H1 (cell line): Measurements from ENCODE around the gene TMEM150B. TPM values are rescaled to one million over a fixed set of nuclear protein-coding genes. Genes with fewer than 3 reads are reported as not detected.

Source experiments
- CTCF ChIA-PET: fragments of 300-600 bp; sonication (Branson Sonifier 250); formaldehyde crosslinking; loops from one replicate; lab custom pipeline; 2021; ENCODE audit not compliant: partially characterized antibody; lab: Charles Lee
- POLR2A ChIA-PET: fragments of 300-600 bp; sonication (Branson Sonifier 250); formaldehyde crosslinking; loops from one replicate; lab custom pipeline; 2021; ENCODE audit warnings: inconsistent platforms; ENCODE audit not compliant: partially characterized antibody; lab: Charles Lee
- DNase-seq, 2 experiments: peaks; one replicate each; pipeline versions ENCODE4 v3.0.0 to v3.0.0-alpha.2; 2010 to 2022; ENCODE audit warnings: low spot score in 2 of 2, low read depth in 1 of 2, mixed read lengths in 1 of 2
- FAIRE-seq: peaks from 2 replicates; lab custom pipeline; 2011; peaks lifted over from hg19 to GRCh38; lab: Jason Lieb, UNC
- H2AFZ ChIP-seq: 2 replicates; pipeline ENCODE4 v1.8.1; 2012; ENCODE audit warnings: low read length, inconsistent platforms
- H2AK5ac ChIP-seq: 2 replicates; pipeline ENCODE4 v1.6.1; 2013; ENCODE audit warnings: low read depth, low read length
- H2BK120ac ChIP-seq: replicated peaks from 2 replicates; pipeline ENCODE3; 2013; ENCODE audit warnings: low read depth, low read length, inconsistent platforms
- H2BK12ac ChIP-seq: 2 replicates; pipeline ENCODE4 v1.6.1; 2013; ENCODE audit warnings: low read depth, low read length
- H2BK15ac ChIP-seq: 2 replicates; pipeline ENCODE4 v1.6.1; 2013; ENCODE audit warnings: low read length
- H2BK20ac ChIP-seq: 2 replicates; pipeline ENCODE4 v1.6.1; 2013; ENCODE audit warnings: low read length
- H2BK5ac ChIP-seq: 2 replicates; pipeline ENCODE4 v1.6.1; 2013; ENCODE audit warnings: low read depth, low read length
- H3K14ac ChIP-seq: 2 replicates; pipeline ENCODE4 v1.6.1; 2013; ENCODE audit warnings: inconsistent platforms; ENCODE audit not compliant: insufficient read length
- H3K18ac ChIP-seq: 2 replicates; pipeline ENCODE4 v1.6.1; 2013; ENCODE audit warnings: low read length; ENCODE audit errors: extremely low read depth
- H3K23ac ChIP-seq: 2 replicates; pipeline ENCODE4 v1.6.1; 2013; ENCODE audit warnings: inconsistent platforms; ENCODE audit not compliant: insufficient read length
- H3K23me2 ChIP-seq: 2 replicates; pipeline ENCODE4 v1.6.1; 2013; ENCODE audit warnings: low read depth, low read length
- H3K27ac ChIP-seq: 2 replicates; pipeline ENCODE4 v1.6.1; 2011; ENCODE audit warnings: low read depth, low read length, inconsistent platforms
- H3K27me3 ChIP-seq, 4 experiments: replicated peaks in 1 of 4; 1 replicate in 1 of 4; 2 replicates in 3 of 4; pipeline versions ENCODE4 v1.6.1 to v1.8.1; 2011 to 2013; ENCODE audit warnings: low read length in 3 of 4, mild to moderate bottlenecking in 3 of 4, inconsistent platforms in 2 of 4, mixed read lengths in 2 of 4, moderate library complexity in 1 of 4; ENCODE audit not compliant: control insufficient read depth in 3 of 4, insufficient read depth in 3 of 4; ENCODE audit errors: extremely low read depth in 1 of 4
- H3K36me3 ChIP-seq, 4 experiments: 2 replicates each; pipeline versions ENCODE4 v1.6.1 to v1.8.1; 2011 to 2013; ENCODE audit warnings: mild to moderate bottlenecking in 4 of 4, low read length in 3 of 4, moderate library complexity in 2 of 4, control low read depth in 1 of 4, inconsistent platforms in 1 of 4; ENCODE audit not compliant: insufficient read depth in 4 of 4, control insufficient read depth in 2 of 4
- H3K4ac ChIP-seq: replicated peaks from 2 replicates; pipeline ENCODE3; 2013; ENCODE audit warnings: low read length, low read depth, mixed read lengths, inconsistent platforms; ENCODE audit not compliant: insufficient read length
- H3K4me1 ChIP-seq, 4 experiments: replicated peaks in 1 of 4; 1 replicate in 1 of 4; 2 replicates in 3 of 4; pipeline versions ENCODE4 v1.6.1 to v1.8.1; 2011 to 2013; ENCODE audit warnings: low read length in 3 of 4, inconsistent platforms in 2 of 4, mixed read lengths in 1 of 4; ENCODE audit not compliant: insufficient read depth in 4 of 4, control insufficient read depth in 3 of 4
- H3K4me2 ChIP-seq, 2 experiments: 2 replicates each; pipeline versions ENCODE4 v1.6.1 to v1.8.1; 2011 to 2013; ENCODE audit warnings: low read depth in 2 of 2, low read length in 2 of 2, control low read depth in 1 of 2, inconsistent platforms in 1 of 2, mild to moderate bottlenecking in 1 of 2; ENCODE audit not compliant: insufficient read depth in 1 of 2
- H3K4me3 ChIP-seq, 4 experiments: fragments of 200-600, 300-600 bp in 1 of 4; sonication (generic), shearing (Covaris generic), sonication (Bioruptor Twin) in 1 of 4; 2 replicates each; pipeline versions ENCODE4 v1.5.1 to v1.8.1; 2011 to 2016; ENCODE audit warnings: low read length in 4 of 4, low read depth in 3 of 4, control low read depth in 2 of 4, inconsistent platforms in 2 of 4, mild to moderate bottlenecking in 2 of 4, mixed read lengths in 1 of 4, moderate library complexity in 1 of 4; ENCODE audit not compliant: insufficient read depth in 2 of 4; ENCODE audit errors: extremely low read depth in 1 of 4
- H3K56ac ChIP-seq: replicated peaks from 2 replicates; pipeline ENCODE3; 2013; ENCODE audit warnings: low read depth, mild to moderate bottlenecking, mixed read lengths, low read length, inconsistent platforms; ENCODE audit not compliant: insufficient read length
- H3K79me1 ChIP-seq: 2 replicates; pipeline ENCODE4 v1.6.1; 2013; ENCODE audit warnings: low read depth, low read length, control low read depth
- H3K79me2 ChIP-seq, 2 experiments: 2 replicates each; pipeline versions ENCODE4 v1.6.1 to v1.8.1; 2012 to 2013; ENCODE audit warnings: low read length in 2 of 2, mild to moderate bottlenecking in 2 of 2, inconsistent platforms in 1 of 2; ENCODE audit not compliant: insufficient read depth in 2 of 2, control insufficient read depth in 1 of 2
- H3K9ac ChIP-seq, 4 experiments: replicated peaks in 1 of 4; 1 replicate in 1 of 4; 2 replicates in 3 of 4; pipeline versions ENCODE4 v1.6.1 to v1.8.1; 2011 to 2013; ENCODE audit warnings: low read depth in 3 of 4, low read length in 3 of 4, control low read depth in 2 of 4, mild to moderate bottlenecking in 2 of 4, moderate library complexity in 2 of 4, inconsistent platforms in 1 of 4; ENCODE audit errors: extremely low read depth in 1 of 4
- H3K9me3 ChIP-seq, 2 experiments: 2 replicates each; pipeline versions ENCODE4 v1.6.1 to v1.8.1; 2012 to 2013; ENCODE audit warnings: mild to moderate bottlenecking in 2 of 2, moderate library complexity in 2 of 2, control low read depth in 1 of 2, inconsistent platforms in 1 of 2, low read depth in 1 of 2, low read length in 1 of 2, mixed read lengths in 1 of 2; ENCODE audit not compliant: insufficient read depth in 2 of 2
- H4K20me1 ChIP-seq, 2 experiments: replicated peaks in 1 of 2; 2 replicates each; pipeline versions ENCODE3 to v1.8.1; 2011 to 2013; ENCODE audit warnings: inconsistent platforms in 2 of 2, low read length in 2 of 2, mild to moderate bottlenecking in 1 of 2; ENCODE audit not compliant: insufficient read depth in 2 of 2, control insufficient read depth in 1 of 2
- H4K5ac ChIP-seq: 2 replicates; pipeline ENCODE4 v1.6.1; 2013; ENCODE audit warnings: low read length, low read depth, mixed read lengths, inconsistent platforms; ENCODE audit not compliant: insufficient read length
- H4K8ac ChIP-seq: 2 replicates; pipeline ENCODE4 v1.8.0; 2013; ENCODE audit warnings: mild to moderate bottlenecking, moderate library complexity, low read length, inconsistent platforms; ENCODE audit not compliant: insufficient read depth; ENCODE audit errors: extremely low read depth
- H4K91ac ChIP-seq: replicated peaks from 2 replicates; pipeline ENCODE3; 2013; ENCODE audit warnings: low read length, mixed read lengths, inconsistent platforms; ENCODE audit not compliant: insufficient read length
- ATF3 ChIP-seq: IDR thresholded peaks from 2 replicates; pipeline ENCODE4 v1.6.1; 2011; ENCODE audit warnings: low read depth, mild to moderate bottlenecking, low read length; ENCODE audit not compliant: insufficient read depth
- BRCA1 ChIP-seq: IDR thresholded peaks from 2 replicates; pipeline ENCODE4 v1.6.1; 2012; ENCODE audit warnings: low read depth, low read length, improper control_type of control experiment
- CTBP2 ChIP-seq: IDR thresholded peaks from 2 replicates; pipeline ENCODE4 v1.7.0; 2011; ENCODE audit warnings: borderline replicate concordance, mild to moderate bottlenecking, moderate library complexity, mixed read lengths, low read length; ENCODE audit not compliant: insufficient read depth, insufficient read length
- EZH2 ChIP-seq: fragments of 200-600 bp; sonication (generic); IDR thresholded peaks from 2 replicates; pipeline ENCODE4 v1.7.1; 2012; ENCODE audit warnings: low read depth, mild to moderate bottlenecking, moderate library complexity, low read length, inconsistent platforms; ENCODE audit not compliant: severe bottlenecking
- JUND ChIP-seq: IDR thresholded peaks from 2 replicates; pipeline ENCODE4 v1.6.1; 2011; ENCODE audit warnings: mild to moderate bottlenecking, improper control_type of control experiment, low read length
- RBBP5 ChIP-seq: IDR thresholded peaks from 2 replicates; pipeline ENCODE4 v1.7.1; 2012; ENCODE audit warnings: low read depth, mild to moderate bottlenecking, inconsistent platforms, low read length, moderate library complexity, borderline replicate concordance
- SP2 ChIP-seq: IDR thresholded peaks from 2 replicates; pipeline ENCODE4 v1.6.1; 2012; ENCODE audit warnings: mild to moderate bottlenecking, low read length, inconsistent platforms
- SP4 ChIP-seq: IDR thresholded peaks from 2 replicates; pipeline ENCODE4 v1.6.1; 2012; ENCODE audit warnings: low read length, inconsistent platforms
- TCF12 ChIP-seq: IDR thresholded peaks from 2 replicates; pipeline ENCODE4 v1.6.1; 2011; ENCODE audit warnings: low read depth, mild to moderate bottlenecking, low read length
- WGBS, 2 experiments: shearing (Covaris generic) in 1 of 2; methylation state at CpG; one replicate each; pipeline versions ENCODE4 v1.1.6 to v1.1.7; 2013 to 2015; ENCODE audit warnings: low lambda C conversion rate in 2 of 2, mixed read lengths in 2 of 2, inconsistent platforms in 1 of 2, low coverage in 1 of 2, missing lambda C conversion rate in 1 of 2; ENCODE audit not compliant: insufficient replicate concordance in 2 of 2, insufficient coverage in 1 of 2, insufficient read length in 1 of 2; ENCODE audit errors: extremely low coverage in 1 of 2, missing lambda C conversion rate in 1 of 2; 5-methylcytosine and 5-hydroxymethylcytosine counted together
- polyA plus RNA-seq, 7 experiments: library from polyadenylated mRNA; depleted of rRNA in 3 of 7; stranded (reverse) in 5 of 7; unstranded in 2 of 7; fragments of >200 nt in 5 of 7; fragments of 200-250 nt in 2 of 7; gene quantifications; 1 replicate in 5 of 7; 2 replicates in 1 of 7; 4 replicates in 1 of 7; pipeline versions ENCODE4 v1.2.1 to v1.2.3, GENCODE V29; 2011 to 2013; ENCODE audit warnings: missing spikeins in 2 of 7, mixed read lengths in 2 of 7
- total RNA-seq: library from RNA; stranded (reverse); fragmentation: NEBNext Ultra II Directional; extraction: Animal tissue kit (Norgen Biotek cat#: 25700); gene quantifications from 2 replicates; pipeline ENCODE4 v1.2.1, GENCODE V29; 2021

Gene TMEM150B
- total and polyA plus RNA-seq, 2 of the 8 experiments (the other 6 are each of a cell fraction or from before 2014, with no cell fraction given) = 0.41 to 0.91 TPM

- Histone ChIP-seq H2BK15ac (no peak overlapping the region), H3K4me1 (peaks cover 3 to 13% (median 4%) of the 10 kb centered on the region in 4 experiments), H2BK120ac (no peak overlapping the region), H3K27me3 (no peaks in the 10 kb centered on the region), H3K9ac (no peak overlapping the region), H3K56ac (no peak overlapping the region), H3K23ac (no peak overlapping the region), H4K20me1 (peaks cover 3 to 4% of the 10 kb centered on the region in 2 experiments), H2AK5ac (no peak overlapping the region), H3K27ac (no peak overlapping the region), H3K4me2 (no peak overlapping the region), H3K79me2 (peaks cover 3 to 6% of the 10 kb centered on the region in 2 experiments; a peak in 3 of 4 replicates), H2BK12ac (no peak overlapping the region), H4K8ac (no peak overlapping the region), H4K91ac (no peak overlapping the region), H3K4ac (no peak overlapping the region), H2BK20ac (no peak overlapping the region), H3K23me2 (peaks cover 9% of the 10 kb centered on the region; the same call in 1 of the 2 replicates), H3K79me1 (peaks cover 7% of the 10 kb centered on the region; the same call in 1 of the 2 replicates), H3K14ac (no peak overlapping the region), H4K5ac (no peak overlapping the region), H2AFZ (no peak overlapping the region), H2BK5ac (no peak overlapping the region), H3K18ac (no peak overlapping the region), H3K36me3 (peaks cover 0 to 9% (median 5%) of the 10 kb centered on the region in 4 experiments; a peak in 5 of 8 replicates), H3K4me3 (no peak overlapping the region), H3K9me3 (no peaks in the 10 kb centered on the region)
- TF ChIP-seq TCF12 (no peak), SP2 (no peak), EZH2 (no peak), RBBP5 (no peak), SP4 (no peak), ATF3 (no peak), BRCA1 (no peak), CTBP2 (no peak), JUND (no peak)
- FAIRE-seq (no peak), DNase-seq (no peak)
- CTCF ChIA-PET = interaction anchor here (1.4 kb wide), 1 partner anchor 795 kb away, joined by 5 read pairs; no protein-coding TSS in a partner anchor
- POLR2A ChIA-PET = interaction anchor here (0.6 to 2.5 kb wide), 5 partner anchors 14 to 66 kb away, joined by 3 to 10 read pairs (median 3); partner anchors contain the start of genes KMT5C and PPP6R1
- WGBS, 2 experiments = 95% methylated on average over 17 of the region's 17 CpGs; no CpG with 5 or more reads in 1 of the 2 experiments
Measured at GRCh38 chr19:55275851-55276719, 49.1 kb downstream of the TMEM150B start.
